ENCODE results near the gene CCND2.

DNA sequence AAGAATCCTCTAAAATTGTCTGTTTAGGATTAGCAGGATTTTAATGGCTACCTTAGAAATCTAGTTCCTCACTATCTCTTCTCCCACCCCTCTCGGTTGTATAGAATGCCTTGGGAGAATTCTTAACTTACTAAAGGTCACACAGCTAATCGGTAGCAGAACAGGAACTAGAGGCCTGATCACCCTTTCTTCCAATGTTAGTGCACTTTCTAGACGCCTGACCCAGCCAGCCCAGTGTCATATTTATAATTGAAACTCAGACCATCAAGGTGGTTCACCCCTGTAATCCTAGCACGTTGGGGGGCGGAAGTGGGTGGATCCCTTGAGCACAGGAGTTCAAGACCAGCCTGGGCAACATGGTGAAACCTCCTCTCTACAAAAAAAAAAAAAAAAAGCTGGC, 49.2 kb downstream of the CCND2 start:
- TF ChIP-seq, protein P1, sequence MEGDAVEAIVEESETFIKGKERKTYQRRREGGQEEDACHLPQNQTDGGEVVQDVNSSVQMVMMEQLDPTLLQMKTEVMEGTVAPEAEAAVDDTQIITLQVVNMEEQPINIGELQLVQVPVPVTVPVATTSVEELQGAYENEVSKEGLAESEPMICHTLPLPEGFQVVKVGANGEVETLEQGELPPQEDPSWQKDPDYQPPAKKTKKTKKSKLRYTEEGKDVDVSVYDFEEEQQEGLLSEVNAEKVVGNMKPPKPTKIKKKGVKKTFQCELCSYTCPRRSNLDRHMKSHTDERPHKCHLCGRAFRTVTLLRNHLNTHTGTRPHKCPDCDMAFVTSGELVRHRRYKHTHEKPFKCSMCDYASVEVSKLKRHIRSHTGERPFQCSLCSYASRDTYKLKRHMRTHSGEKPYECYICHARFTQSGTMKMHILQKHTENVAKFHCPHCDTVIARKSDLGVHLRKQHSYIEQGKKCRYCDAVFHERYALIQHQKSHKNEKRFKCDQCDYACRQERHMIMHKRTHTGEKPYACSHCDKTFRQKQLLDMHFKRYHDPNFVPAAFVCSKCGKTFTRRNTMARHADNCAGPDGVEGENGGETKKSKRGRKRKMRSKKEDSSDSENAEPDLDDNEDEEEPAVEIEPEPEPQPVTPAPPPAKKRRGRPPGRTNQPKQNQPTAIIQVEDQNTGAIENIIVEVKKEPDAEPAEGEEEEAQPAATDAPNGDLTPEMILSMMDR (conservative IDR thresholded peaks at IDR 0.05; ENCODE audit: low read depth in 2 of 2) = no peak
- TF ChIP-seq POLR2AphosphoS5 (IDR thresholded peaks at IDR 0.05; ENCODE audit: low read depth) (no peak), EZH2 (IDR thresholded peaks at IDR 0.05; ENCODE audit: low read depth, unreplicated experiment) (no peak), EZH2phosphoT487 (IDR thresholded peaks at IDR 0.05; ENCODE audit: unreplicated experiment) (no peak), CREB1 (CRISPR knock-in tag; IDR thresholded peaks at IDR 0.05; ENCODE audit: low read depth) (no peak), JUNB (IDR thresholded peaks at IDR 0.05; ENCODE audit: unreplicated experiment) (no peak), NANOG (IDR thresholded peaks at IDR 0.05; ENCODE audit: borderline replicate concordance) (no peak)
- TF ChIP-seq, protein P2, sequence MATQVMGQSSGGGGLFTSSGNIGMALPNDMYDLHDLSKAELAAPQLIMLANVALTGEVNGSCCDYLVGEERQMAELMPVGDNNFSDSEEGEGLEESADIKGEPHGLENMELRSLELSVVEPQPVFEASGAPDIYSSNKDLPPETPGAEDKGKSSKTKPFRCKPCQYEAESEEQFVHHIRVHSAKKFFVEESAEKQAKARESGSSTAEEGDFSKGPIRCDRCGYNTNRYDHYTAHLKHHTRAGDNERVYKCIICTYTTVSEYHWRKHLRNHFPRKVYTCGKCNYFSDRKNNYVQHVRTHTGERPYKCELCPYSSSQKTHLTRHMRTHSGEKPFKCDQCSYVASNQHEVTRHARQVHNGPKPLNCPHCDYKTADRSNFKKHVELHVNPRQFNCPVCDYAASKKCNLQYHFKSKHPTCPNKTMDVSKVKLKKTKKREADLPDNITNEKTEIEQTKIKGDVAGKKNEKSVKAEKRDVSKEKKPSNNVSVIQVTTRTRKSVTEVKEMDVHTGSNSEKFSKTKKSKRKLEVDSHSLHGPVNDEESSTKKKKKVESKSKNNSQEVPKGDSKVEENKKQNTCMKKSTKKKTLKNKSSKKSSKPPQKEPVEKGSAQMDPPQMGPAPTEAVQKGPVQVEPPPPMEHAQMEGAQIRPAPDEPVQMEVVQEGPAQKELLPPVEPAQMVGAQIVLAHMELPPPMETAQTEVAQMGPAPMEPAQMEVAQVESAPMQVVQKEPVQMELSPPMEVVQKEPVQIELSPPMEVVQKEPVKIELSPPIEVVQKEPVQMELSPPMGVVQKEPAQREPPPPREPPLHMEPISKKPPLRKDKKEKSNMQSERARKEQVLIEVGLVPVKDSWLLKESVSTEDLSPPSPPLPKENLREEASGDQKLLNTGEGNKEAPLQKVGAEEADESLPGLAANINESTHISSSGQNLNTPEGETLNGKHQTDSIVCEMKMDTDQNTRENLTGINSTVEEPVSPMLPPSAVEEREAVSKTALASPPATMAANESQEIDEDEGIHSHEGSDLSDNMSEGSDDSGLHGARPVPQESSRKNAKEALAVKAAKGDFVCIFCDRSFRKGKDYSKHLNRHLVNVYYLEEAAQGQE (IDR thresholded peaks at IDR 0.05; ENCODE audit: unreplicated experiment) = no peak
- TF ChIP-seq, protein P3, sequence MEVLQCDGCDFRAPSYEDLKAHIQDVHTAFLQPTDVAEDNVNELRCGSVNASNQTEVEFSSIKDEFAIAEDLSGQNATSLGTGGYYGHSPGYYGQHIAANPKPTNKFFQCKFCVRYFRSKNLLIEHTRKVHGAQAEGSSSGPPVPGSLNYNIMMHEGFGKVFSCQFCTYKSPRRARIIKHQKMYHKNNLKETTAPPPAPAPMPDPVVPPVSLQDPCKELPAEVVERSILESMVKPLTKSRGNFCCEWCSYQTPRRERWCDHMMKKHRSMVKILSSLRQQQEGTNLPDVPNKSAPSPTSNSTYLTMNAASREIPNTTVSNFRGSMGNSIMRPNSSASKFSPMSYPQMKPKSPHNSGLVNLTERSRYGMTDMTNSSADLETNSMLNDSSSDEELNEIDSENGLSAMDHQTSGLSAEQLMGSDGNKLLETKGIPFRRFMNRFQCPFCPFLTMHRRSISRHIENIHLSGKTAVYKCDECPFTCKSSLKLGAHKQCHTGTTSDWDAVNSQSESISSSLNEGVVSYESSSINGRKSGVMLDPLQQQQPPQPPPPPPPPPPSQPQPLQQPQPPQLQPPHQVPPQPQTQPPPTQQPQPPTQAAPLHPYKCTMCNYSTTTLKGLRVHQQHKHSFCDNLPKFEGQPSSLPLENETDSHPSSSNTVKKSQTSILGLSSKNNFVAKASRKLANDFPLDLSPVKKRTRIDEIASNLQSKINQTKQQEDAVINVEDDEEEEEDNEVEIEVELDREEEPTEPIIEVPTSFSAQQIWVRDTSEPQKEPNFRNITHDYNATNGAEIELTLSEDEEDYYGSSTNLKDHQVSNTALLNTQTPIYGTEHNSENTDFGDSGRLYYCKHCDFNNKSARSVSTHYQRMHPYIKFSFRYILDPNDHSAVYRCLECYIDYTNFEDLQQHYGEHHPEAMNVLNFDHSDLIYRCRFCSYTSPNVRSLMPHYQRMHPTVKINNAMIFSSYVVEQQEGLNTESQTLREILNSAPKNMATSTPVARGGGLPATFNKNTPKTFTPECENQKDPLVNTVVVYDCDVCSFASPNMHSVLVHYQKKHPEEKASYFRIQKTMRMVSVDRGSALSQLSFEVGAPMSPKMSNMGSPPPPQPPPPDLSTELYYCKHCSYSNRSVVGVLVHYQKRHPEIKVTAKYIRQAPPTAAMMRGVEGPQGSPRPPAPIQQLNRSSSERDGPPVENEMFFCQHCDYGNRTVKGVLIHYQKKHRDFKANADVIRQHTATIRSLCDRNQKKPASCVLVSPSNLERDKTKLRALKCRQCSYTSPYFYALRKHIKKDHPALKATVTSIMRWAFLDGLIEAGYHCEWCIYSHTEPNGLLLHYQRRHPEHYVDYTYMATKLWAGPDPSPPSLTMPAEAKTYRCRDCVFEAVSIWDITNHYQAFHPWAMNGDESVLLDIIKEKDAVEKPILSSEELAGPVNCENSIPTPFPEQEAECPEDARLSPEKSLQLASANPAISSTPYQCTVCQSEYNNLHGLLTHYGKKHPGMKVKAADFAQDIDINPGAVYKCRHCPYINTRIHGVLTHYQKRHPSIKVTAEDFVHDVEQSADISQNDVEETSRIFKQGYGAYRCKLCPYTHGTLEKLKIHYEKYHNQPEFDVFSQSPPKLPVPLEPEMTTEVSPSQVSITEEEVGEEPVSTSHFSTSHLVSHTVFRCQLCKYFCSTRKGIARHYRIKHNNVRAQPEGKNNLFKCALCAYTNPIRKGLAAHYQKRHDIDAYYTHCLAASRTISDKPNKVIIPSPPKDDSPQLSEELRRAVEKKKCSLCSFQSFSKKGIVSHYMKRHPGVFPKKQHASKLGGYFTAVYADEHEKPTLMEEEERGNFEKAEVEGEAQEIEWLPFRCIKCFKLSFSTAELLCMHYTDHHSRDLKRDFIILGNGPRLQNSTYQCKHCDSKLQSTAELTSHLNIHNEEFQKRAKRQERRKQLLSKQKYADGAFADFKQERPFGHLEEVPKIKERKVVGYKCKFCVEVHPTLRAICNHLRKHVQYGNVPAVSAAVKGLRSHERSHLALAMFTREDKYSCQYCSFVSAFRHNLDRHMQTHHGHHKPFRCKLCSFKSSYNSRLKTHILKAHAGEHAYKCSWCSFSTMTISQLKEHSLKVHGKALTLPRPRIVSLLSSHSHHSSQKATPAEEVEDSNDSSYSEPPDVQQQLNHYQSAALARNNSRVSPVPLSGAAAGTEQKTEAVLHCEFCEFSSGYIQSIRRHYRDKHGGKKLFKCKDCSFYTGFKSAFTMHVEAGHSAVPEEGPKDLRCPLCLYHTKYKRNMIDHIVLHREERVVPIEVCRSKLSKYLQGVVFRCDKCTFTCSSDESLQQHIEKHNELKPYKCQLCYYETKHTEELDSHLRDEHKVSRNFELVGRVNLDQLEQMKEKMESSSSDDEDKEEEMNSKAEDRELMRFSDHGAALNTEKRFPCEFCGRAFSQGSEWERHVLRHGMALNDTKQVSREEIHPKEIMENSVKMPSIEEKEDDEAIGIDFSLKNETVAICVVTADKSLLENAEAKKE (CRISPR knock-in tag; IDR thresholded peaks at IDR 0.05) = no peak
